OCI-M1 (cell line): ENCODE measurements around the gene B4GALNT3.

Experiments used
- DNase-seq: peaks from one replicate; lab custom pipeline; 2025; lab: John Stamatoyannopoulos, UW

The B4GALNT3 gene

GRCh38 chr12:593396-594270, 133.9 kb downstream of the B4GALNT3 start:
- DNase-seq = no peak

GRCh38 chr12:597926-598568, 138.3 kb downstream of the B4GALNT3 start:
- no peak for DNase-seq

GRCh38 chr12:599756-600155, 140.0 kb downstream of the B4GALNT3 start:
- DNase-seq = no peak

- DNase-seq = no peak
Measured at GRCh38 chr12:601976-602699, 142.4 kb downstream of the B4GALNT3 start.

GRCh38 chr12:602700-603068, 142.9 kb downstream of the B4GALNT3 start:
- no peak for DNase-seq

- DNase-seq = no peak
Measured at GRCh38 chr12:604956-605355, 145.2 kb downstream of the B4GALNT3 start.

GRCh38 chr12:607541-608001, 147.8 kb downstream of the B4GALNT3 start:
- no peak for DNase-seq

- no peak for DNase-seq
Measured at GRCh38 chr12:608413-608812, 148.7 kb downstream of the B4GALNT3 start.

GRCh38 chr12:608921-609320, 149.2 kb downstream of the B4GALNT3 start:
- DNase-seq = no peak

- DNase-seq = no peak
Measured at GRCh38 chr12:611721-612120, 152.0 kb downstream of the B4GALNT3 start.

- DNase-seq = no peak
Measured at GRCh38 chr12:612293-612692, 152.6 kb downstream of the B4GALNT3 start.

GRCh38 chr12:612886-613285, 153.1 kb downstream of the B4GALNT3 start:
- DNase-seq = no peak
